ENCODE measurements around the gene UCMA.

- TF ChIP-seq CTCF (conservative IDR thresholded peaks at IDR 0.05 in 1 of 2, IDR thresholded peaks at IDR 0.05 in 1 of 2; ENCODE audit: extremely low read depth in 1 of 2, insufficient read depth in 1 of 2, low read depth in 1 of 2, low read length in 2 of 2) (no peak), EZH2 (IDR thresholded peaks at IDR 0.05; ENCODE audit: borderline replicate concordance, low read length) (no peak)
Observed at GRCh38 chr10:13213163-13213562, 21.0 kb downstream of the UCMA start.
